22Rv1 (cell line): ENCODE data around the gene RPLP1.

ENCODE experiments used
- ZFX ChIP-seq: fragments of 450-650 bp; IDR thresholded peaks from 2 replicates; pipeline ENCODE4 v1.6.1; 2017; ENCODE audit warnings: antibody characterized with exemption, borderline replicate concordance
- TF ChIP-seq, protein P1 (sequence below): fragments of 450-650 bp; IDR thresholded peaks from 2 replicates; pipeline ENCODE4 v1.5.1; 2017; ENCODE audit warnings: mild to moderate bottlenecking

GRCh38 chr15:69457304-69458280 is 5.0 kb downstream of the RPLP1 start:
- TF ChIP-seq, protein P1, sequence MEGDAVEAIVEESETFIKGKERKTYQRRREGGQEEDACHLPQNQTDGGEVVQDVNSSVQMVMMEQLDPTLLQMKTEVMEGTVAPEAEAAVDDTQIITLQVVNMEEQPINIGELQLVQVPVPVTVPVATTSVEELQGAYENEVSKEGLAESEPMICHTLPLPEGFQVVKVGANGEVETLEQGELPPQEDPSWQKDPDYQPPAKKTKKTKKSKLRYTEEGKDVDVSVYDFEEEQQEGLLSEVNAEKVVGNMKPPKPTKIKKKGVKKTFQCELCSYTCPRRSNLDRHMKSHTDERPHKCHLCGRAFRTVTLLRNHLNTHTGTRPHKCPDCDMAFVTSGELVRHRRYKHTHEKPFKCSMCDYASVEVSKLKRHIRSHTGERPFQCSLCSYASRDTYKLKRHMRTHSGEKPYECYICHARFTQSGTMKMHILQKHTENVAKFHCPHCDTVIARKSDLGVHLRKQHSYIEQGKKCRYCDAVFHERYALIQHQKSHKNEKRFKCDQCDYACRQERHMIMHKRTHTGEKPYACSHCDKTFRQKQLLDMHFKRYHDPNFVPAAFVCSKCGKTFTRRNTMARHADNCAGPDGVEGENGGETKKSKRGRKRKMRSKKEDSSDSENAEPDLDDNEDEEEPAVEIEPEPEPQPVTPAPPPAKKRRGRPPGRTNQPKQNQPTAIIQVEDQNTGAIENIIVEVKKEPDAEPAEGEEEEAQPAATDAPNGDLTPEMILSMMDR = no peak
- no peak for TF ChIP-seq ZFX
